IPS-15b (cell line): ENCODE measurements around the gene ANO8.
"Not testable (repeated sequence)": the region's sequence is repeated elsewhere in the genome, so short reads cannot be mapped to it uniquely, and the experiment has no call there.

ENCODE experiments used
- H3K27me3 ChIP-seq: one replicate; pipeline ENCODE4 v1.6.1; 2013; ENCODE audit warnings: low read length; ENCODE audit not compliant: control insufficient read depth, insufficient read depth
- H3K36me3 ChIP-seq: one replicate; pipeline ENCODE4 v1.6.1; 2013; ENCODE audit warnings: low read length; ENCODE audit not compliant: control insufficient read depth, insufficient read depth
- H3K4me1 ChIP-seq: one replicate; pipeline ENCODE4 v1.6.1; 2013; ENCODE audit warnings: mild to moderate bottlenecking, low read length; ENCODE audit not compliant: control insufficient read depth, insufficient read depth
- H3K4me3 ChIP-seq: one replicate; pipeline ENCODE4 v1.5.1; 2013; ENCODE audit warnings: low read depth, low read length
- H3K9ac ChIP-seq: one replicate; pipeline ENCODE4 v1.6.1; 2013; ENCODE audit warnings: low read depth, mild to moderate bottlenecking, low read length
- H3K9me3 ChIP-seq: one replicate; pipeline ENCODE4 v1.6.1; 2013; ENCODE audit warnings: mild to moderate bottlenecking, low read length; ENCODE audit not compliant: control insufficient read depth, insufficient read depth

Gene ANO8

DNA sequence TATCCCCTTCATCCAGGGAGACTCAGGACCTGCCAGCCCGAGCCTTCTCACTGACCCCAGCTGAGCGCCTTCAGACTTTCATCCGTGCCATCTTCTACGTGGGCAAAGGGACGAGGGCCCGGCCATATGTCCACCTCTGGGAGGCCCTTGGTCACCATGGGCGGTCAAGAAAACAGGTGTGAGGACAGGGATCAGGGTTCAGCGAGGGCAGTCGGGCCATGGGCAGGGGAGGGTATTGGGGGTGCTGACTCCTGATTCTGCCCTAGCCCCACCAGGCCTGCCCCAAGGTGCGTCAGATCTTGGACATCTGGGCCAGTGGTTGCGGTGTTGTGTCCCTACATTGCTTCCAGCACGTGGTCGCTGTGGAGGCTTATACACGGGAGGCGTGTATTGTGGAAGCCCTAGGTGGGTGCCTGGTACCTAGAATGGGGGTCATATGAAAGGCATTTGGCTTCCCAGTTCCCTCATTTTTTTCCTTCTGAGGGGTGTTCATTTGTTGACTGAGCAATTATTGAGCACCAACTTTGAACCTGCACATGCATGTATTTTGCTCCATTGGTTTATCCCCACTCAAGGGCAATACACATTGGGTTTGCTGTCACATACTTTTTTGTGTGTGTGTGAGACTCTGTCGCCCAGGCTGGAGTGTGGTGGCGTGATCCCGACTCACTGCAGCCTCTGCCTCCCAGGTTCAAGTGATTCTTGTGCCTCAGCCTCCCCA is 49.1 kb downstream of the ANO8 start:
- Histone ChIP-seq H3K4me3 (no peak overlapping the region), H3K27me3 (no peaks in the 10 kb centered on the region), H3K9ac (no peak overlapping the region), H3K9me3 (no peaks in the 10 kb centered on the region), H3K36me3 (peaks cover 21% of the 10 kb centered on the region), H3K4me1 (no peaks in the 10 kb centered on the region)

DNA sequence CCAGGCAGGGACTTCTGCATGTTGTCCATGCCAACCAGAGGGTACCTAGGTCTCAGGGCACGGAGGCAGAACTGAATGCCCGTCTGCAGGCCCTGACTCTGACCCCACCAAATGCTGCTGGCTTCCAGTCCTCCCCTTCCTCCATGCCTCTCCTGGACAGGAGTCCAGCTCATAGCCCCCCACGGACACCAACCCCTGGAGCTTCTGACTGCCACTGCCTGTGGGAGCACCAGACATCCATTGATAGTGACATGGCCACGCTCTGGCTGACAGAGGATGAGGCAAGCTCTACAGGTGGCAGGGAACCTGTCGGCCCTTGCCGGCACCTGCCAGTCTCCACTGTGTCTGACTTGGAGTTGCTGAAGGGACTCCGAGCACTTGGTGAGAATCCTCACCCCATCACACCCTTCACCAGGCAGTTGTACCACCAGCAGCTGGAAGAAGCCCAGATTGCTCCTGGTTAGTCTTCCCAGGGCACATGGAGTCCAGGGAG is 51.1 kb downstream of the ANO8 start:
- peaks cover 26% of the 10 kb centered on the region for H3K36me3 ChIP-seq
- H3K9me3 ChIP-seq = no peaks in the 10 kb centered on the region
- no peaks in the 10 kb centered on the region for H3K4me1 ChIP-seq
- no peak overlapping the region for H3K4me3 ChIP-seq
- no peaks in the 10 kb centered on the region for H3K27me3 ChIP-seq
- no peak overlapping the region for H3K9ac ChIP-seq

DNA sequence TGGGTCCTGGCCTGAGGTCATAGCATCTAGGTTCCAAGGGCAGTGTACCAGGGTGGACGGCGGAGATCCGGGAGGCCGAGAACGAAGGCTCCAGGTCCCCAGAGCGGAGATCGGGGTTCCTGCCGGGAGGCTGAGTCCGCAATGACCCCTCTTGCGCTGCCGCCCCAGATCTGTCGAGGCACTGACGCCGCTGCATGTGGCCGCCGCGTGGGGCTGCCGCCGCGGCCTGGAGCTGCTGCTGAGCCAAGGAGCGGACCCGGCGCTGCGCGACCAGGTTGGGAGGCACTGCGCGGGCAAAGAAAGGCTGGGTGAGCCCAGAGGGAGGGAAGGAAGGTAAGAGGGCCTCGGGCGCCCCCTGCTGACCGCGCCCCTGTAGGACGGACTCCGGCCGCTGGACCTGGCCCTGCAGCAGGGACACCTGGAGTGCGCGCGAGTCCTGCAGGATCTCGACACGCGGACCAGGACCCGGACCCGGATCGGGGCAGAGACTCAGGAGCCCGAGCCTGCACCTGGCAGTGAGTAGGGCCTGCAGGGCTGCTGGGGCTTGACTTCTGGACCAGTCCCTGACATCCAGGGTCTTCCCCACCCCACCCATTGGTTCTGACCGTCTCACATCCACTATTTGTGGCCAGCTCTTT is 52.0 kb downstream of the ANO8 start:
- Histone ChIP-seq H3K36me3 (peaks cover 27% of the 10 kb centered on the region), H3K9ac (no peak overlapping the region), H3K9me3 (no peaks in the 10 kb centered on the region)

DNA sequence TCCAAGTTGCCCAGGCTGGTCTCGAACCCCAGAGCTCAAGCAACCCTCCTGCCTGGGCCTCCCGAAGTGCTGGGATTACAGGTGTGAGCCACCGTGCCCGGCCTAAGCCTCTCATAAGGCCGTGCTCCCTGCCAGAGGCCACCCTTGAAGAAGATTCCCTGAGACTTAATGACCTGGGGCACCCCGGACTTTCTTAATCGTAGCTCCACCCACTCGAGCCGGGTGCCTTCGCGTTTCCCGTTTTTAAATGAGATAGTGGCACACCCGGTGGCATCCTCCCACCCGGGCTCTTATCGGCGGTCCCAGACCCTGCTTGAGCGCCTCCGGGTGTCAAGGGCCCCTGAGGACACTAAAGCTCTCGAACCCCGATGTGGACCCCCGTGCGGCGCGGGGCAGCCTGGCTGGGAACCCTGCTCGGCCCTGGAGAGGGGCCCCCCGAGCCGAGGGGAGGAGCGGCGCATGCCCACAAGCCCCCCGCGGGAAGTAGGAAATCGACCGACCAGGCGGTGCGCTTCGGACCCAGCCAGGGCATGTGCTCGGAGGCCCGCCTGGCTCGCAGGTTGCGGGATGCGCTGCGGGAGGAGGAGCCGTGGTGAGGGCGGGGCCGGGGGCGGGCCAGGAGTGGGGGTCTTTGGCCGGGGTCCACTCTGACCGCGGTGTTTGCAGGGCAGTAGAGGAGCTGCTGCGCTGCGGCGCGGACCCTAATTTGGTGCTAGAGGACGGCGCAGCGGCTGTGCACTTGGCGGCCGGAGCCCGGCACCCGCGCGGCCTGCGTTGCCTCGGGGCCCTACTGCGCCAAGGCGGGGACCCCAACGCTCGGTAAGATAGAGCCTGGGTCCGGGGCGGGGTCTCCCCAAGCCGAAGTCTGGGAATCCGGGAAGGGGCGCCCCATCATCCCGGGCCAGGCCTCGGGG is 53.0 kb downstream of the ANO8 start, which contains the start of gene ANKLE1:
ANKLE1 (plus strand) TSS at position 511 of the 914 bp plus-strand sequence; CDS start at position 531, 20 bp downstream.
- Histone ChIP-seq H3K9me3 (no peaks in the 10 kb centered on the region), H3K36me3 (peaks cover 31% of the 10 kb centered on the region), H3K27me3 (no peaks in the 10 kb centered on the region), H3K4me1 (no peaks in the 10 kb centered on the region), H3K9ac (no peak within 1 kb of the TSS), H3K4me3 (peak within 1 kb of the TSS; percentile 75)

More for the DNA sequence above, 52.0 kb downstream of the ANO8 start:
- H3K4me1 ChIP-seq = no peaks in the 10 kb centered on the region
- peak overlapping the region; percentile 75 for H3K4me3 ChIP-seq
- no peaks in the 10 kb centered on the region for H3K27me3 ChIP-seq

DNA sequence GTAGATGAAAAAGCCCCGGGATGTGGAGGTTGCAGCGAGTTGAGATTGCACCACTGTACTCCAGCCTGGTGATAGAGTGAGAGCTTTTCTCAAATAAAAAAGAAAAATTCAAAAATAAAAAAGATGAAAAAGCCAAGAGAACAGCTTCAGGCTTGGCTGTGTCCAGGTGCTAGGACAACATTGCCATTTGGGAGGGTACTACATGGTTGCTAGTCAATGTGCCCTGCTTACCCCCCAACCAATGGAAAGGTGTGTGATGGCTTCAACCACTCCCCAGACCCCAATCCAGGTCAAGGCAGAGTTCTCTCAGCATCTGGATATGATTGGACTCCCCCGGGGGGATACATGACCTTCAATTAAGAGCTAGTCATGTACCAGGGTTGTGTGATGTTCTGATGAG is 55.2 kb downstream of the ANO8 start:
- Histone ChIP-seq H3K4me1 (no peaks in the 10 kb centered on the region), H3K9me3 (no peaks in the 10 kb centered on the region), H3K36me3 (peaks cover 34% of the 10 kb centered on the region), H3K9ac (no peak overlapping the region), H3K4me3 (no peak overlapping the region), H3K27me3 (no peaks in the 10 kb centered on the region)

DNA sequence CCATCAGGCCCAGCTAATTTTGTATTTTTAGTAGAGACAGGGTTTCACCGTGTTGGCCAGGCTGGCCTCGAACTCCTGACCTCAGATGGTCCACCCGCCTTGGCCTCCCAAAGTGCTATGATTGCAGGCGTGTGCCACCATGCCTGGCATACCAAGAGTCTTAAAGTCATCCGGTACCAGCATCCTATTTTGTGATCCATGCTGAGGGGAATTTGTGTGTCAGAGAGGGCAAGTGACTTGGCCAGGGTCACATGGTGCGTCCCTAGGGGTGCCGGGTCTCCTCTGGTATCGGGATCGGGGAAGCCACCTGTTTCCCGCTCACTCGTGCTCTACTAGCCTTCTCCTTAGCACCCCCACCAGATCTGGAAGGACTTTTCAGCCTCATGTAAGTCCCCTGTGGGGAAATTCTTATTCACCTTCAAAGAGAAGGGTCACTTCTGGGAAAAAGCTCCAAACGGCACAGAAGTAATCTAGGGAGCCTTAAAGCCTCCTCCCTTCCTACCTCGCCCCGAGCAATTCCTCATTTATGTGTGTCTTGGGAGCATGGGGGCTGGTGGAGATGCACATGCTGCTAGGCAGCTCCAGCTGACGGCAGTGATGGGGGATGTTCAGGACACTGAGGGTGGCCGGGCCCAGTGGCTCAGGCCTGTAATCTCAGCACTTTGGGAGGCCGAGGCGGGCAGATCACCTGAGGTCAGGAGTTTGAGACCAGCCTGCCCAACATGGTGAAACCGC is 59.0 kb downstream of the ANO8 start:
- no peaks in the 10 kb centered on the region for H3K27me3 ChIP-seq
- no peaks in the 10 kb centered on the region for H3K4me1 ChIP-seq
- H3K9ac ChIP-seq = no peak overlapping the region
- H3K4me3 ChIP-seq = no peak overlapping the region
- H3K9me3 ChIP-seq = no peaks in the 10 kb centered on the region
- H3K36me3 ChIP-seq = peaks cover 36% of the 10 kb centered on the region

DNA sequence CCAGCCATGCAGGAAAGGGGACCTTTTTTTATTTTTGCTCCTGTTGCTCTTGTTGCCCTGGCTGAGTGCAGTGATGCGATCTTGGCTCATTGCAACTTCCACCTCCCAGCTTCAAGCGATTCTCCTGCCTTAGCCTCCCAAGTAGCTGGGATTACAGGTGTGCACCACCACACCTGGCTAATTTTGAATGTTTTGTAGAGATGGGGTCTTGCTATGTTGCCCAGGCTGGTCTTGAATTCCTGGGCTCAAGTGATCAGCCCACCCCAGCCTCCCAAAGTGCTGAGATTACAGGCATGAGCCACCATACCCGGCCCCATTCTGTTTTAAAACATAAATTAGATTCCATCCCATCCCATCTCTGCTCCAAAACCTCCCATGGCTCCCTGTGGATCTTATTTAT is 59.8 kb downstream of the ANO8 start:
- not testable (repeated sequence) for H3K4me1 ChIP-seq, H3K27me3 ChIP-seq, H3K9ac ChIP-seq, H3K9me3 ChIP-seq, H3K4me3 ChIP-seq
- peaks cover 38% of the 10 kb centered on the region for H3K36me3 ChIP-seq
